SU-DHL-6 (cell line): Measurements from ENCODE around the gene CTSA.

Source experiments
- EZH2phosphoT487 ChIP-seq: fragments of 200-600 bp; sonication (generic), shearing (Covaris generic); conservative IDR thresholded peaks from 2 replicates; pipeline ENCODE4 v1.6.1; 2018; ENCODE audit warnings: mild to moderate bottlenecking, antibody characterized with exemption, low read length, moderate library complexity, mixed read lengths
- TF ChIP-seq, protein P1 (sequence below): fragments of 200-600 bp; sonication (generic); IDR thresholded peaks from one replicate; pipeline ENCODE4 v1.5.1; 2017; ENCODE audit warnings: antibody characterized with exemption, mild to moderate bottlenecking, low read length, moderate library complexity; ENCODE audit not compliant: insufficient read depth, poor library complexity, severe bottlenecking

DNA sequence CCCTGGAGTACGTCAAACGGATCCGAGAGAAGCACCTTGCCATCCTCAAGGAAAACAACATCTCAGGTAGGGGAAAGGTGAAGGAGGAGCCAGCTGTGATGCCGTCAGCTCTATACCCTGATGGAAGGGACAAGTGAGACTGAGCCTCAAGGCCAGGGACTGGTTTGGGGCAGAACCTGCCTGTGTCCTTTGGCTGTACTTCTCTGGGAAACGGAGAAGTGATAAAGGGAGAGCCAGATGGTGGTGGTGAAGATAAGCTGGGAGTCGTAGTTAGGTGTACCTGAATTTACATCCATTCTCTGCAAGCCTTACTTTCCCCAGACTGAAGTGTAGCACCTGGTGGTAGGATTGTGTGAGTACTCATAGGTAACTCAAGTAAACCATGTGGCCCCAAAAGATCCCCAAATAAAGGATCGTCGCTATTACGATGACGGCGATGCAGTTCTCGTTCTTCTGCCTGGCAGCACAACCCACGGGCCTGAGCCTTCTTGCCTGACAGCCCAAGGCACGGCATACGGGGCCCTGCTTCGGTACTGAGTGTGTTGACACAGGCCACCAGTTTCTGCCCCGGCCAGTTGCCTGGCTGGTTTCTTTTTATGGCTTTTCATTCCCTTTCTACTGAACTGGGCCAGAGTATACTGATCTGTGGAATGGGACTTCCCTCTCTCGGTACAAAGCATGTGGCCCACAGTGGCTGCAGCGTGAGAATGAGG lies 54.0 kb downstream of the CTSA start:
- TF ChIP-seq, protein P1, sequence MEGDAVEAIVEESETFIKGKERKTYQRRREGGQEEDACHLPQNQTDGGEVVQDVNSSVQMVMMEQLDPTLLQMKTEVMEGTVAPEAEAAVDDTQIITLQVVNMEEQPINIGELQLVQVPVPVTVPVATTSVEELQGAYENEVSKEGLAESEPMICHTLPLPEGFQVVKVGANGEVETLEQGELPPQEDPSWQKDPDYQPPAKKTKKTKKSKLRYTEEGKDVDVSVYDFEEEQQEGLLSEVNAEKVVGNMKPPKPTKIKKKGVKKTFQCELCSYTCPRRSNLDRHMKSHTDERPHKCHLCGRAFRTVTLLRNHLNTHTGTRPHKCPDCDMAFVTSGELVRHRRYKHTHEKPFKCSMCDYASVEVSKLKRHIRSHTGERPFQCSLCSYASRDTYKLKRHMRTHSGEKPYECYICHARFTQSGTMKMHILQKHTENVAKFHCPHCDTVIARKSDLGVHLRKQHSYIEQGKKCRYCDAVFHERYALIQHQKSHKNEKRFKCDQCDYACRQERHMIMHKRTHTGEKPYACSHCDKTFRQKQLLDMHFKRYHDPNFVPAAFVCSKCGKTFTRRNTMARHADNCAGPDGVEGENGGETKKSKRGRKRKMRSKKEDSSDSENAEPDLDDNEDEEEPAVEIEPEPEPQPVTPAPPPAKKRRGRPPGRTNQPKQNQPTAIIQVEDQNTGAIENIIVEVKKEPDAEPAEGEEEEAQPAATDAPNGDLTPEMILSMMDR, result no peak
- no peak for TF ChIP-seq EZH2phosphoT487
